GM12874 (cell line): Measurements from ENCODE around the gene C15orf62.

Experiments used
- TF ChIP-seq, protein P1 (sequence below): IDR thresholded peaks from 2 replicates; pipeline ENCODE4 v1.5.1; 2011; ENCODE audit warnings: low read depth, mild to moderate bottlenecking, control low read depth, low read length, moderate library complexity; ENCODE audit not compliant: insufficient read depth

Gene C15orf62, protein sequence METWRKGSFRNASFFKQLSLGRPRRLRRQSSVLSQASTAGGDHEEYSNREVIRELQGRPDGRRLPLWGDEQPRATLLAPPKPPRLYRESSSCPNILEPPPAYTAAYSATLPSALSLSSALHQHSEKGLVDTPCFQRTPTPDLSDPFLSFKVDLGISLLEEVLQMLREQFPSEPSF

DNA sequence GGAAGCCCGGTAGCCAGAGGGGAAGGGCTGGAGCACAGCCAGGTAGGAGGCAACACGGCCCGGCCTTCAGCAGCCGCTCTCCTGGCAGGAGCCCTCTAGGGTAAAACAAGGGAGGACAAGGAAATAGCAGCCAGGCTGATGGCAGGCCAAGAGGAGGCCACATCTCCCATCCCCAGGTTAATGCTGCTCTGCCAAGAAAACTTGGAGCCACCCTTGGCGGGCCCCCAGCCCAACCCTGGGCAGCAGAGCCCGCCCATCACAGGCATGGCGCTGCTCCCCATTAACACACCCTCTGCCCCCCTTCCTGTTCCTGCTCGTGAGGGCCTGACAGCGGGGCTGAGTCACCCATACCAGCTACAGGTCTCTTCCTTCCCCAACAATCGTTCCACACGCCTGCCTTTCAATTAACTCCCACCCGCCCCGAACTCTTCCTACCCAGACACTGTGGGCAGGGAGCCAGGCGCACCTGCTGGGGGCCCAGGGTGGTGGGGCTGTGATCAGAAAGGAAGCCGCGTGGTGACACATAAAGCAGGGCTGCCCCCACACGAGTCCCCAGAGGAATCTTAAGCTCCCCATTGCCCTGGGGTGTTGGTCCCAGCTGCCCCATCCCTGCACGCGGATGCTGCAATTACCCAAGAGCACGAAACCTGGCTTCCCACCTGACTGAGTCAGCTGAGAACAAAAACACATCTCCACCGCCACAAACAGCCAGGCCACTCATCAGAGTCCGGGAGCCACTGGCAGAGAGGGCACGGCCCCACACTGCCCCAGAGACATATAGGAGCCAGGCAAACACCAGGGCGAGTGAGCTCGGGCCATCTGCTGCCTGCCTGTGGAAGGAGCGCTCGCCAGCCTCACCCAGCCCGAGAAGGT is at the start of gene C15orf62:
TSS of gene C15orf62 (plus strand) at position 707 of the 873 bp plus-strand sequence. CDS start 516 bp downstream, outside the sequence.
- TF ChIP-seq, protein P1, sequence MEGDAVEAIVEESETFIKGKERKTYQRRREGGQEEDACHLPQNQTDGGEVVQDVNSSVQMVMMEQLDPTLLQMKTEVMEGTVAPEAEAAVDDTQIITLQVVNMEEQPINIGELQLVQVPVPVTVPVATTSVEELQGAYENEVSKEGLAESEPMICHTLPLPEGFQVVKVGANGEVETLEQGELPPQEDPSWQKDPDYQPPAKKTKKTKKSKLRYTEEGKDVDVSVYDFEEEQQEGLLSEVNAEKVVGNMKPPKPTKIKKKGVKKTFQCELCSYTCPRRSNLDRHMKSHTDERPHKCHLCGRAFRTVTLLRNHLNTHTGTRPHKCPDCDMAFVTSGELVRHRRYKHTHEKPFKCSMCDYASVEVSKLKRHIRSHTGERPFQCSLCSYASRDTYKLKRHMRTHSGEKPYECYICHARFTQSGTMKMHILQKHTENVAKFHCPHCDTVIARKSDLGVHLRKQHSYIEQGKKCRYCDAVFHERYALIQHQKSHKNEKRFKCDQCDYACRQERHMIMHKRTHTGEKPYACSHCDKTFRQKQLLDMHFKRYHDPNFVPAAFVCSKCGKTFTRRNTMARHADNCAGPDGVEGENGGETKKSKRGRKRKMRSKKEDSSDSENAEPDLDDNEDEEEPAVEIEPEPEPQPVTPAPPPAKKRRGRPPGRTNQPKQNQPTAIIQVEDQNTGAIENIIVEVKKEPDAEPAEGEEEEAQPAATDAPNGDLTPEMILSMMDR, result no peak

DNA sequence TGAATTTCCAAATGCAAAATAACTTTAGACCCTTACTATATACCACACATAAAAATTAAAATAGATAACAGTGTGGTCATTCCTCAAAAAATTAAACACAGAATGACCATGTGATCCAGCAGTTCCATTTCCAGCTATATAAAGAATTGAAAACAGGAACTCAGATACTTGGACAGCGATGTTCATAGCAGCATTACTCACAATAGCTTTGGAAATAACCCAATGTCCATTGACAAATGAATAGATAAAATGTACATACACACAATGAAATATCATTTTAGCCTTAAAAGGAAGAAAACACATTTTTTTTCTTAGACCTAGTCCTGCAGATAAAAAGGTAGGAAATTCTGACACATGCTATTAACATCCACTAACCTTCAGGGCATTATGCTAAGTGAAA is 48.1 kb upstream of the C15orf62 start:
- TF ChIP-seq, protein P1, result no peak

DNA sequence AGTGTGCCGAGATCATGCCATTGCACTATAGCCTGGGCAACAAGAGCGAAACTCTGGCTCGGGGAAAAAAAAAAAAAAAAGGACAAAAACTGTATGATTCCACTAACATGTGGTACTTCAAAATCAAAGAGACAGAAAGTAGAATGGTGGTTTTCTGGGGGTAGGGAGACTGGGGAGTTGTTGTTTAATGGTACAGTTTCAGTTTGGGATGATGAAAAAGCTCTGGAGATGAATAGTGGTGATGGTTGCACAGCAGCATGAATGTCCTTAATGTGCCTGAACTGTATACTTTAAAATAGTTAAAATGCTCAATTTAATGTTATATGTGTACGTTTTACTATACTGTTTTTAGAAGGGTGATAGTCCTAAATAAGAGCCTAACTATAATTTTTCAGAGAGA is 47.4 kb upstream of the C15orf62 start:
- TF ChIP-seq, protein P1, result no peak

DNA sequence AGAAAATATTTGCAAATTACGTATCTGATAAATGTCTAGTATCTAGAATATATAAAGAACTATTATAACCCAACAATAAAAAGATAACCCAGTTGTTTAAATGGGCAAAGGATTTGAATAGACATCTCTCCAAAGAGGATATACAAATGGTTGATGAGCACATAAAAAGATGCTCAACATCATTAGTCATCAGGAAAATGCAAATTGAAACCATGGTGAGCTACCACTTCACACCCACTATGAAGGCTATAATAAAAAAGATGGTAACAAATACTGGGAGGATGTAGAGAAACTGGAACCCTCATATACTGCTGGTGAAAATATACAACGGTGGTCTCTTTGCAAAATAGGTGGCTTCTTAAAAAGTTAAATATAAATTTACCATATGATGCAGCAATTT is 46.8 kb upstream of the C15orf62 start:
- TF ChIP-seq, protein P1, result no peak

DNA sequence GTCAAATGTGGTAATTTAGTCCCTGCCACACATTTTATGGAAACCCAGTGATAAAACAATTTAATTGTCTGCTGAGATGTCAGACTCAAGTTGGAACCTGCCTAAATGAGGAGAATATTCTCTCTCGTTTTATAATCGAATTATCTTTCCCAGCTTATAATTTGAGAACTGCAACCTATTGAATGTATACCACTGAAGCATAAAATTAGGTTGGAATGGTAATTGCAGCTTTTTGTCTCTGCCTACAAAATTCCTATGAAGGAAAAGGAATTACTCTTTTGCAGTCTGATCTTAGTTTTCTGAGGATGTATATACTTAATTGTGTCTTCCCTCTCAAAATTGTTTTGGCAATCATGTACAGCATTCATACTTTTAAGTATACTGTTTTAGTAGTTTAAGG is 45.9 kb upstream of the C15orf62 start:
- TF ChIP-seq, protein P1, result no peak

DNA sequence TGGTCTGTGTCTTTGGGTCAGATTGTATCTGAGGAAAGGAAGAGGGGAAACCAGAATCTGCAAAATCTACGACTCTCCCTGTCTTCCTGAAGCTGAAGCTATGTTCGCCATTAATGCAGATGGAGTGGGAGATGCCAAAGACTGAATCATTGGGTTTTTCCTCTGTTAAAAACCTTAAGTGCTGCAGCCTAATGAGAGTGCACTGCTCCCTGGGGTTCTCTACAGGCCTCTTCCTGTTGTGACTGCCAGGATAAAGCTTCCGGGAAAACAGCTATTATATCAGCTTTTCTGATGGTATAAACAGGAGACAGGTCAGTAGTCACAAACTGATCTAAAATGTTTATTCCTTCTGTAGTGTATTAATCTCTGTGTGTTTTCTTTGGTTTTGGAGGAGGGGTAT is 38.7 kb upstream of the C15orf62 start:
- TF ChIP-seq, protein P1, result no peak

DNA sequence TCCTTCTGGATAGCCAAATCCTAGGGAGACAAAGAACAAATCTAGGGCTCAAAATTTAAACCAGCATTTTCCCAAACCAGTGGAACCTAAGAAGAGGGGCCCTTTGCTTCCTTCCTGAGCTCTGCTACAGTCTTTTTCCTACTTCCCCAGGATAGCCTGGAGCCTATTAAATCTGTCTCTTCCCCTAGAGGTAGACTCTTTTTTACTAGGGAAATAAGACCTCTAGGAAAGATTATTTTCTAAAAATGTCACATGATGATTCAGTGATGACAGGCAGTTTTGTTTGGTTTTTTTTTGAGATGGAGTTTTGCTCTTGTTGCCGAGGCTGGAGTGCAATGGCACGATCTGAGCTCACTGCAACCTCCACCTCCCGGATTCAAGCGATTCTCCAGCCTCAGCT is 33.2 kb upstream of the C15orf62 start:
- TF ChIP-seq, protein P1, result no peak
